PC-3 (cell line): ENCODE results near the gene PAFAH2. TPM values are rescaled to one million over a fixed set of nuclear protein-coding genes. Genes with fewer than 3 reads are reported as not detected.

Experiments used
- ATAC-seq: fragments of 200-7000 bp; cut with Tn5 transposase; 2 replicates; pipeline ENCODE4 v1.9.1; 2020; ENCODE audit warnings: mild to moderate bottlenecking, moderate library complexity
- BruUV-seq: library from RNA; stranded (reverse); fragments of 400-500 nt; replicated peaks from 2 replicates; lab custom pipeline; 2021; lab: Mats Ljungman, UMichigan
- CTCF ChIA-PET: fragments of 300-600 bp; sonication (Branson Sonifier 250); formaldehyde crosslinking; loops from one replicate; lab custom pipeline; 2022; ENCODE audit warnings: antibody characterized with exemption; lab: Charles Lee
- POLR2A ChIA-PET: fragments of 300-600 bp; sonication (Branson Sonifier 250); formaldehyde crosslinking; loops from one replicate; lab custom pipeline; 2022; ENCODE audit warnings: antibody characterized with exemption; ENCODE audit not compliant: unreplicated experiment; lab: Charles Lee
- DNase-seq: peaks from one replicate; pipeline ENCODE4 v3.0.0-alpha.2; 2015
- H2AFZ ChIP-seq: fragments of 300-600 bp; sonication (generic); 2 replicates; pipeline ENCODE4 v1.6.0; 2016; ENCODE audit warnings: antibody characterized with exemption, low read length
- H3F3A ChIP-seq: fragments of 300-600 bp; sonication (generic); one replicate; pipeline ENCODE4 v1.6.0; 2017; ENCODE audit warnings: antibody characterized with exemption, low read length, control low read depth, mild to moderate bottlenecking; ENCODE audit not compliant: unreplicated experiment
- H3K27ac ChIP-seq: fragments of 300-600 bp; sonication (generic); 2 replicates; pipeline ENCODE4 v1.5.1; 2016; ENCODE audit warnings: mild to moderate bottlenecking, low read length
- H3K27me3 ChIP-seq: fragments of 300-600 bp; sonication (generic); 2 replicates; pipeline ENCODE4 v1.6.1; 2016; ENCODE audit warnings: low read length, mixed read lengths
- H3K36me3 ChIP-seq: fragments of 300-600 bp; sonication (generic); 2 replicates; pipeline ENCODE4 v1.6.1; 2016; ENCODE audit warnings: low read depth, mixed run types, low read length, mixed read lengths
- H3K4me1 ChIP-seq: fragments of 300-600 bp; sonication (generic); 2 replicates; pipeline ENCODE4 v1.5.1; 2016; ENCODE audit warnings: low read length; ENCODE audit not compliant: insufficient read depth
- H3K4me2 ChIP-seq: fragments of 300-600 bp; sonication (generic); 2 replicates; pipeline ENCODE4 v1.6.0; 2016; ENCODE audit warnings: low read length
- H3K4me3 ChIP-seq: fragments of 300-600 bp; sonication (generic); 2 replicates; pipeline ENCODE4 v1.5.1; 2016; ENCODE audit warnings: mild to moderate bottlenecking, low read length, mixed read lengths
- H3K79me2 ChIP-seq: fragments of 300-600 bp; sonication (generic); 2 replicates; pipeline ENCODE4 v1.6.1; 2017; ENCODE audit warnings: low read length, mixed read lengths
- H3K9ac ChIP-seq: fragments of 300-600 bp; sonication (generic); 2 replicates; pipeline ENCODE4 v1.6.0; 2016; ENCODE audit warnings: mild to moderate bottlenecking, low read length
- H3K9me2 ChIP-seq: fragments of 300-600 bp; sonication (generic); replicated peaks from 2 replicates; pipeline ENCODE4 v1.6.1; 2016; ENCODE audit warnings: mixed run types, low read length, mixed read lengths
- H3K9me3 ChIP-seq: fragments of 300-600 bp; sonication (generic); 2 replicates; pipeline ENCODE4 v1.6.1; 2016; ENCODE audit warnings: low read length, mixed read lengths
- H4K20me1 ChIP-seq: fragments of 300-600 bp; sonication (generic); 2 replicates; pipeline ENCODE4 v1.6.1; 2016; ENCODE audit warnings: low read length, mixed read lengths
- CTCF ChIP-seq: fragments of 300-600 bp; sonication (generic); conservative IDR thresholded peaks from 2 replicates; pipeline ENCODE4 v1.5.1; 2017; ENCODE audit warnings: antibody characterized with exemption, low read depth, mild to moderate bottlenecking, low read length
- EZH2 ChIP-seq: fragments of 300-600 bp; sonication (generic); IDR thresholded peaks from one replicate; pipeline ENCODE4 v1.6.1; 2017; ENCODE audit warnings: antibody characterized with exemption, mild to moderate bottlenecking, low read length; ENCODE audit not compliant: unreplicated experiment
- EZH2phosphoT487 ChIP-seq: fragments of 300-600 bp; sonication (generic); IDR thresholded peaks from 2 replicates; pipeline ENCODE4 v1.6.1; 2018; ENCODE audit warnings: mild to moderate bottlenecking, antibody characterized with exemption, low read length, borderline replicate concordance
- intact Hi-C: fragments of 100-400 bp; cut with micrococcal nuclease; formaldehyde crosslinking; loops from 2 replicates; pipeline ENCODE4 v1.9.0; 2023
- total RNA-seq: library from RNA; depleted of rRNA; stranded (reverse); fragments of >200 nt; gene quantifications from 2 replicates; pipeline ENCODE4 v1.2.3, GENCODE V29; 2014

PAFAH2 gene
- total RNA-seq, 1 experiment from 2014 or later = 9.0 TPM

GRCh38 chr1:25954282-25954938 is 43.5 kb downstream of the PAFAH2 start:
- Histone ChIP-seq H3K4me2 (no peak overlapping the region), H3K36me3 (no peaks in the 10 kb centered on the region), H3K9me2 (no peaks in the 10 kb centered on the region), H3K9ac (no peak overlapping the region), H3F3A (no peaks in the 10 kb centered on the region), H3K4me3 (no peak overlapping the region), H3K9me3 (no peaks in the 10 kb centered on the region), H3K79me2 (no peaks in the 10 kb centered on the region), H3K27me3 (no peaks in the 10 kb centered on the region), H3K27ac (no peak overlapping the region), H2AFZ (no peak overlapping the region), H4K20me1 (no peaks in the 10 kb centered on the region), H3K4me1 (peaks cover 8% of the 10 kb centered on the region)
- CTCF ChIA-PET = no interaction called here
- TF ChIP-seq EZH2phosphoT487 = no peak
- no peak for TF ChIP-seq EZH2
- no peak for TF ChIP-seq CTCF
- POLR2A ChIA-PET = no interaction called here
- no peak for DNase-seq
- ATAC-seq = no peak
- no TSS peak for BruUV-seq
- intact Hi-C loops = no loop called here

GRCh38 chr1:25952841-25953401 is 44.9 kb downstream of the PAFAH2 start:
- H2AFZ ChIP-seq = no peak overlapping the region

More at GRCh38 chr1:25952841-25953401, 44.9 kb downstream of the PAFAH2 start:
- ChIA-PET CTCF (no interaction called here), POLR2A (no interaction called here)
- Histone ChIP-seq H3K36me3 (no peaks in the 10 kb centered on the region), H3F3A (no peaks in the 10 kb centered on the region), H3K9me2 (no peaks in the 10 kb centered on the region), H3K79me2 (no peaks in the 10 kb centered on the region), H3K4me2 (no peak overlapping the region), H3K9ac (no peak overlapping the region), H3K27me3 (no peaks in the 10 kb centered on the region), H3K9me3 (no peaks in the 10 kb centered on the region), H3K4me3 (no peak overlapping the region), H4K20me1 (no peaks in the 10 kb centered on the region), H3K27ac (no peak overlapping the region), H3K4me1 (no peaks in the 10 kb centered on the region)
- ATAC-seq = no peak
- intact Hi-C loops = no loop called here
- TF ChIP-seq CTCF (no peak), EZH2phosphoT487 (no peak), EZH2 (no peak)
- DNase-seq = no peak
- BruUV-seq = no TSS peak
